Mucosa of rectum (tissue), 2 donors: Measurements from ENCODE around the gene SERPINE2.

Experiments
- H3K27ac ChIP-seq, 2 donors: one replicate each; pipeline ENCODE4 v1.7.0; 2013; ENCODE audit warnings: inconsistent platforms in 2 of 2, low read depth in 2 of 2, low read length in 2 of 2
- H3K27me3 ChIP-seq, 2 donors: one replicate each; pipeline ENCODE4 v1.7.0; 2013; ENCODE audit warnings: low read length in 2 of 2; ENCODE audit not compliant: control insufficient read depth in 2 of 2, insufficient read depth in 2 of 2
- H3K36me3 ChIP-seq, 2 donors: one replicate each; pipeline ENCODE4 v1.7.0; 2013; ENCODE audit warnings: low read length in 2 of 2; ENCODE audit not compliant: control insufficient read depth in 2 of 2, insufficient read depth in 2 of 2
- H3K4me1 ChIP-seq, 2 donors: one replicate each; pipeline ENCODE4 v1.7.0; 2013; ENCODE audit warnings: low read length in 2 of 2, mild to moderate bottlenecking in 1 of 2; ENCODE audit not compliant: control insufficient read depth in 2 of 2, insufficient read depth in 2 of 2
- H3K4me3 ChIP-seq, 2 donors: one replicate each; pipeline ENCODE4 v1.7.0; 2013; ENCODE audit warnings: low read length in 2 of 2
- H3K9ac ChIP-seq, 2 donors: one replicate each; pipeline ENCODE4 v1.7.0; 2013; ENCODE audit warnings: low read length in 2 of 2, low read depth in 1 of 2, mild to moderate bottlenecking in 1 of 2
- H3K9me3 ChIP-seq, 2 donors: one replicate each; pipeline ENCODE4 v1.7.0; 2013; ENCODE audit warnings: low read length in 2 of 2; ENCODE audit not compliant: control insufficient read depth in 2 of 2
- donor health status: healthy.
- donor health status: Normal muscosa, but diverticular disease.

The SERPINE2 gene

GRCh38 chr2:223980397-223980735 lies 58.7 kb downstream of the SERPINE2 start:
- Histone ChIP-seq H3K27ac (no peak overlapping the region), H3K9ac (no peak overlapping the region), H3K36me3 (peaks cover 0 to 3% of the 10 kb centered on the region in 2 donors)

GRCh38 chr2:223979730-223980396 lies 59.2 kb downstream of the SERPINE2 start:
- H3K9me3 ChIP-seq: no peaks in the 10 kb centered on the region
- peaks cover 0 to 1% of the 10 kb centered on the region in 2 donors for H3K36me3 ChIP-seq
- H3K4me1 ChIP-seq: no peaks in the 10 kb centered on the region
- H3K27me3 ChIP-seq: no peaks in the 10 kb centered on the region
- no peak overlapping the region for H3K27ac ChIP-seq
- no peak overlapping the region for H3K4me3 ChIP-seq
- no peak overlapping the region for H3K9ac ChIP-seq

More at GRCh38 chr2:223980397-223980735, 58.7 kb downstream of the SERPINE2 start:
- Histone ChIP-seq H3K4me3 (no peak overlapping the region), H3K4me1 (no peaks in the 10 kb centered on the region), H3K27me3 (no peaks in the 10 kb centered on the region), H3K9me3 (no peaks in the 10 kb centered on the region)

DNA sequence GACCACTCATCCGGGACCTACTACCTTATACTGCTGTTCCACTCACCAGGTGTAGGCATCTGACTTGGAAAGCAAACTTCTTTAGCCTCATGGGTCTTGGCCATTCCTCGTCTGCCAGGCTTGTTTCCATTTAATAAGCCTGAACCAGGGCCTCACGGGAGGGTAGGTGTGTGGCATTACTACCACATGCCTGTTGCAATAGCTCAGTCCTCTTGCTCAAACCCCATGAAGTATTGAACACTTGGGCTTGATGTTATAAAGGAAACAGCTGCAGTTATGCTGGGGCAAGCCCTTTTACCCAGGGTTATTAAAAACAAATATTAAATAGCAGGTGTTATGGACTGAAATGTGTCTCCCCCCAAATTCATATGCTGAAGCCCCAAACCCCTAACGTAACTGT lies 60.6 kb downstream of the SERPINE2 start:
- Histone ChIP-seq H3K9ac (no peak overlapping the region), H3K4me3 (no peak overlapping the region), H3K27ac (no peak overlapping the region), H3K4me1 (no peaks in the 10 kb centered on the region), H3K9me3 (no peaks in the 10 kb centered on the region), H3K36me3 (no peaks in the 10 kb centered on the region), H3K27me3 (no peaks in the 10 kb centered on the region)

GRCh38 chr2:223976635-223977226 lies 62.4 kb downstream of the SERPINE2 start:
- no peaks in the 10 kb centered on the region for H3K4me1 ChIP-seq
- H3K27me3 ChIP-seq: no peaks in the 10 kb centered on the region
- H3K36me3 ChIP-seq: no peaks in the 10 kb centered on the region
- no peak overlapping the region for H3K4me3 ChIP-seq
- H3K27ac ChIP-seq: no peak overlapping the region
- no peaks in the 10 kb centered on the region for H3K9me3 ChIP-seq
- no peak overlapping the region for H3K9ac ChIP-seq

GRCh38 chr2:223973606-223974005 lies 65.5 kb downstream of the SERPINE2 start:
- Histone ChIP-seq H3K27me3 (no peaks in the 10 kb centered on the region), H3K9ac (no peak overlapping the region), H3K4me1 (no peaks in the 10 kb centered on the region), H3K36me3 (peaks cover 0 to 2% of the 10 kb centered on the region in 2 donors), H3K27ac (no peak overlapping the region), H3K9me3 (no peaks in the 10 kb centered on the region), H3K4me3 (no peak overlapping the region)

GRCh38 chr2:223972656-223973102 lies 66.4 kb downstream of the SERPINE2 start:
- no peaks in the 10 kb centered on the region for H3K27me3 ChIP-seq
- H3K9ac ChIP-seq: no peak overlapping the region
- no peak overlapping the region for H3K4me3 ChIP-seq
- no peaks in the 10 kb centered on the region for H3K4me1 ChIP-seq
- H3K9me3 ChIP-seq: no peaks in the 10 kb centered on the region
- no peak overlapping the region for H3K27ac ChIP-seq
- H3K36me3 ChIP-seq: peaks cover 0 to 6% of the 10 kb centered on the region in 2 donors

GRCh38 chr2:223971731-223972130 lies 67.4 kb downstream of the SERPINE2 start:
- no peaks in the 10 kb centered on the region for H3K9me3 ChIP-seq
- H3K4me1 ChIP-seq: no peaks in the 10 kb centered on the region
- H3K36me3 ChIP-seq: peaks cover 3 to 15% of the 10 kb centered on the region in 2 donors
- H3K9ac ChIP-seq: no peak overlapping the region
- H3K27me3 ChIP-seq: no peaks in the 10 kb centered on the region
- H3K4me3 ChIP-seq: no peak overlapping the region
- H3K27ac ChIP-seq: no peak overlapping the region

- Histone ChIP-seq H3K9ac (no peak overlapping the region), H3K27ac (no peak overlapping the region), H3K4me1 (no peaks in the 10 kb centered on the region), H3K36me3 (peaks cover 6 to 17% of the 10 kb centered on the region in 2 donors), H3K4me3 (no peak overlapping the region), H3K27me3 (no peaks in the 10 kb centered on the region), H3K9me3 (no peaks in the 10 kb centered on the region)
Measured at GRCh38 chr2:223970343-223971128, 68.5 kb downstream of the SERPINE2 start.

- Histone ChIP-seq H3K27ac (no peak overlapping the region), H3K27me3 (no peaks in the 10 kb centered on the region), H3K9me3 (no peaks in the 10 kb centered on the region), H3K4me3 (no peak overlapping the region), H3K4me1 (no peaks in the 10 kb centered on the region), H3K9ac (no peak overlapping the region), H3K36me3 (peaks cover 6 to 17% of the 10 kb centered on the region in 2 donors)
Measured at GRCh38 chr2:223969856-223970255, 69.2 kb downstream of the SERPINE2 start.

- Histone ChIP-seq H3K9me3 (no peaks in the 10 kb centered on the region), H3K4me3 (no peak overlapping the region), H3K36me3 (peaks cover 9 to 17% of the 10 kb centered on the region in 2 donors), H3K9ac (no peak overlapping the region), H3K27me3 (no peaks in the 10 kb centered on the region), H3K4me1 (no peaks in the 10 kb centered on the region), H3K27ac (no peak overlapping the region)
Measured at GRCh38 chr2:223969315-223969714, 69.8 kb downstream of the SERPINE2 start.
